ENCODE measurements around the gene PIAS4. TPM values are rescaled to one million over a fixed set of nuclear protein-coding genes. Genes with fewer than 3 reads are reported as not detected.

The PIAS4 gene
- total RNA-seq, 1 donor from 2014 or later: 26.0 TPM

DNA sequence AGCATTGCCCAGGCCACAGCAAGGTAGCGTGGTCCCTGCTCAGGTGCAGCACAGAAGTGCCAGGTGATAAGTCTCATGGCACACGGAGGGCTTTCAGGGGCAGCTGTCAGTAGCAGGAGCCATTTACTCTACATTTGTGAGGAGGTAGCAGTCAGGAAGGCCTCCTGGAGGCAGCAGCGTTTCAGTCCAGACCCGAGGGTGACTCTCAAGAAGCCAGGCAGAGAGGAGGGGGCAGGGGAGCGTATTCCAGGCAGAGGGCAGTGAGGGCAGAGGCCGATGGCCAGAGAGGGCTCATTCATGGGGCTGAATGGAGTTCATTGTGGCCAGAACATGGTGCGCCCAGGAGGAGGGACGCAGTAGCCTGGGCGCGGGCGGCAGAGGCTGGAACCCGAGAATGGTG, 8.9 kb downstream of the PIAS4 start:
- H3K9me3 ChIP-seq (ENCODE audit: insufficient read depth, low read depth, low read length): no peaks in the 10 kb centered on the region
- peaks cover 1% of the 10 kb centered on the region for H3K36me3 Mint-ChIP-seq (ENCODE audit: low read depth, unreplicated experiment)
- H3K4me2 ChIP-seq (ENCODE audit: low read length): no peak overlapping the region
- no peak overlapping the region for H2AFZ ChIP-seq (ENCODE audit: low read depth, low read length)
- H3K9me3 Mint-ChIP-seq (ENCODE audit: unreplicated experiment): no peaks in the 10 kb centered on the region
- no peaks in the 10 kb centered on the region for H3K4me1 ChIP-seq (ENCODE audit: insufficient read depth, low read length)
- TF ChIP-seq, protein P1, sequence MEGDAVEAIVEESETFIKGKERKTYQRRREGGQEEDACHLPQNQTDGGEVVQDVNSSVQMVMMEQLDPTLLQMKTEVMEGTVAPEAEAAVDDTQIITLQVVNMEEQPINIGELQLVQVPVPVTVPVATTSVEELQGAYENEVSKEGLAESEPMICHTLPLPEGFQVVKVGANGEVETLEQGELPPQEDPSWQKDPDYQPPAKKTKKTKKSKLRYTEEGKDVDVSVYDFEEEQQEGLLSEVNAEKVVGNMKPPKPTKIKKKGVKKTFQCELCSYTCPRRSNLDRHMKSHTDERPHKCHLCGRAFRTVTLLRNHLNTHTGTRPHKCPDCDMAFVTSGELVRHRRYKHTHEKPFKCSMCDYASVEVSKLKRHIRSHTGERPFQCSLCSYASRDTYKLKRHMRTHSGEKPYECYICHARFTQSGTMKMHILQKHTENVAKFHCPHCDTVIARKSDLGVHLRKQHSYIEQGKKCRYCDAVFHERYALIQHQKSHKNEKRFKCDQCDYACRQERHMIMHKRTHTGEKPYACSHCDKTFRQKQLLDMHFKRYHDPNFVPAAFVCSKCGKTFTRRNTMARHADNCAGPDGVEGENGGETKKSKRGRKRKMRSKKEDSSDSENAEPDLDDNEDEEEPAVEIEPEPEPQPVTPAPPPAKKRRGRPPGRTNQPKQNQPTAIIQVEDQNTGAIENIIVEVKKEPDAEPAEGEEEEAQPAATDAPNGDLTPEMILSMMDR (IDR thresholded peaks at IDR 0.05; ENCODE audit: insufficient read depth, low read depth, low read length): no peak
- TF ChIP-seq EZH2 (IDR thresholded peaks at IDR 0.05; ENCODE audit: insufficient read depth, low read length): no peak
- peak overlapping the region; percentile 34 for H3K27ac Mint-ChIP-seq (ENCODE audit: unreplicated experiment)
- H3K27me3 ChIP-seq (ENCODE audit: insufficient read depth, low read length): no peaks in the 10 kb centered on the region
- no peak overlapping the region for H3K4me3 ChIP-seq (ENCODE audit: insufficient read depth, low read depth, low read length)
- no peaks in the 10 kb centered on the region for H3K36me3 ChIP-seq (ENCODE audit: insufficient read depth, low read length)
- peaks cover 85% of the 10 kb centered on the region for H4K20me1 ChIP-seq (ENCODE audit: insufficient read depth, low read length)
- no peaks in the 10 kb centered on the region for H3K27me3 Mint-ChIP-seq (ENCODE audit: low read depth, unreplicated experiment)
- no peak overlapping the region for H3K4me3 Mint-ChIP-seq (ENCODE audit: unreplicated experiment)
- no peak overlapping the region for H3K9ac ChIP-seq (ENCODE audit: low read length)
- no peaks in the 10 kb centered on the region for H3K4me1 Mint-ChIP-seq (ENCODE audit: low read depth, unreplicated experiment)
- peaks cover 85% of the 10 kb centered on the region for H3K79me2 ChIP-seq (ENCODE audit: insufficient read depth, low read length)
- FAIRE-seq (no peak), DNase-seq (ENCODE audit: low read depth) (no peak)
- H3K27ac ChIP-seq (ENCODE audit: low read depth, low read length): no peak overlapping the region

DNA sequence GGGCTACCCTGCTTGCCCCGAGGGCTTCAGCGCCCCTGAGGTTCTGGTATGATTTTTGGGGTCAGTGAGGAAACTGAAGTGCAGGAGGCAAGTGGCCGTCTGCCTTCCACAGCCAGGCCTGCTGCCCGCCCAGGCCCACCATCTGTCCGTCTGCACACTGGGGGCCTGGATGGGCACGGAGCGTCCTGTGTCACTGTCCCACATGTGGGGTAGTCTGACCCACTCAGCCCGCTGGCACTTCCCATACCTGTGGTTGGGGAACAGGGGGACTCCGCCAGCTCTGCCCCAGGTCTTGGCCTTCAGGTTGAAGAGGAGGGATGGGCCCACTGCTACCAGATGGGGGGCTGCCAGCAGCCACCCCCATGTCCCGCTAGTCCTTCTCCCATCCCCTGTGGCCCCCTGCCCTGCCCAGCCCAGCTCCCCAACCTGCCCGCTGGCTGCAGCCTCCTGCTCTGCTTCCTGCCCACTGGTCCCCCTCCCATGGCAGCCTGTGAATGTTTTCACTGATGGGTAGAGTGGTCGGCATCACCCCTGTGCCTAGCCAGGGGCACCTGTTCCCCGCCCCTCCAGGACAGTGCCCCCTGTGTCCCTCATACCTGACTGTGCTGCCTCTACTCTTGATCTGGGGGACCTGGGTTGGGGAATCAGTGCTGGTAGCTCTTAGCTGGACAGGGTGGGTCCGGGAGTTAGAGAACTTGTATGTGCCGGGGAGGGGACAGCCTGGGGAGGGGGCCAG, 9.5 kb downstream of the PIAS4 start:
- Mint-ChIP-seq H3K27ac (ENCODE audit: unreplicated experiment) (no peak overlapping the region), H3K27me3 (ENCODE audit: low read depth, unreplicated experiment) (no peaks in the 10 kb centered on the region), H3K9me3 (ENCODE audit: unreplicated experiment) (no peaks in the 10 kb centered on the region), H3K36me3 (ENCODE audit: low read depth, unreplicated experiment) (peaks cover 4% of the 10 kb centered on the region), H3K4me3 (ENCODE audit: unreplicated experiment) (no peak overlapping the region), H3K4me1 (ENCODE audit: low read depth, unreplicated experiment) (no peaks in the 10 kb centered on the region)
- Histone ChIP-seq H3K79me2 (ENCODE audit: insufficient read depth, low read length) (peaks cover 86% of the 10 kb centered on the region), H3K36me3 (ENCODE audit: insufficient read depth, low read length) (no peaks in the 10 kb centered on the region), H3K27me3 (ENCODE audit: insufficient read depth, low read length) (no peaks in the 10 kb centered on the region), H3K27ac (ENCODE audit: low read depth, low read length) (no peak overlapping the region), H3K4me3 (ENCODE audit: insufficient read depth, low read depth, low read length) (no peak overlapping the region), H3K4me1 (ENCODE audit: insufficient read depth, low read length) (no peaks in the 10 kb centered on the region), H2AFZ (ENCODE audit: low read depth, low read length) (no peak overlapping the region), H3K4me2 (ENCODE audit: low read length) (no peak overlapping the region), H3K9me3 (ENCODE audit: insufficient read depth, low read depth, low read length) (no peaks in the 10 kb centered on the region), H3K9ac (ENCODE audit: low read length) (no peak overlapping the region), H4K20me1 (ENCODE audit: insufficient read depth, low read length) (peaks cover 87% of the 10 kb centered on the region)
- DNase-seq (ENCODE audit: low read depth) (no peak), FAIRE-seq (no peak)
- TF ChIP-seq, protein P1 (IDR thresholded peaks at IDR 0.05; ENCODE audit: insufficient read depth, low read depth, low read length): no peak
- no peak for TF ChIP-seq EZH2 (IDR thresholded peaks at IDR 0.05; ENCODE audit: insufficient read depth, low read length)

DNA sequence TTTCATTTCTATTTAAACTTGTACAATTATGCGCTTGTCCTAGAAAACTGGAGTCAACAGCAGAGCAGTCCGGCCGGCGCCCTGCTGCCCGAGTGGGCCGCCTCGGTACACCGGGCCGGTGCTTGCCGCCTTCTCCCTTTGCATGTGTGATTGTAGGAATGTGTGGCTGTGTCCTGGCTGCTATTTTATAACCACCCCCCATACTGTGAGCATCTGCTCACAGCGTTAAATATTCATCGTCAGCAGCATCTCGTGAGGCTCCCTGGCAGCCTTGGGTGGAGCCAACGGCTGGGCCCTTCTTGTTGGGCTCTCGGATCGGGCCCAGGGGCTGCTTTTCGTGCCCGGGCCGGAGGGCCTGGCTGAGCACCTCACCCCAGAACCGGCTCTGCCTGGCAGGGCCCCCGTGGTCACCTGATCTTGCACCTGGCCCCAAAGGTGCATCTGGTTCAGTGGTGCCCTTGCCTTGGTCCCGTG, 10.6 kb downstream of the PIAS4 start:
- H3K27me3 Mint-ChIP-seq (ENCODE audit: low read depth, unreplicated experiment): no peaks in the 10 kb centered on the region
- H3K9me3 ChIP-seq (ENCODE audit: insufficient read depth, low read depth, low read length): no peaks in the 10 kb centered on the region
- no peak for TF ChIP-seq EZH2 (IDR thresholded peaks at IDR 0.05; ENCODE audit: insufficient read depth, low read length)
- TF ChIP-seq, protein P1 (IDR thresholded peaks at IDR 0.05; ENCODE audit: insufficient read depth, low read depth, low read length): no peak
- H3K79me2 ChIP-seq (ENCODE audit: insufficient read depth, low read length): peaks cover 81% of the 10 kb centered on the region
- H3K27me3 ChIP-seq (ENCODE audit: insufficient read depth, low read length): no peaks in the 10 kb centered on the region
- DNase-seq (ENCODE audit: low read depth) (no peak), FAIRE-seq (no peak)
- no peaks in the 10 kb centered on the region for H3K4me1 ChIP-seq (ENCODE audit: insufficient read depth, low read length)
- H3K4me3 Mint-ChIP-seq (ENCODE audit: unreplicated experiment): no peak overlapping the region
- no peaks in the 10 kb centered on the region for H3K4me1 Mint-ChIP-seq (ENCODE audit: low read depth, unreplicated experiment)
- H3K36me3 Mint-ChIP-seq (ENCODE audit: low read depth, unreplicated experiment): peaks cover 4% of the 10 kb centered on the region
- H2AFZ ChIP-seq (ENCODE audit: low read depth, low read length): no peak overlapping the region
- no peak overlapping the region for H3K4me3 ChIP-seq (ENCODE audit: insufficient read depth, low read depth, low read length)
- no peak overlapping the region for H3K27ac ChIP-seq (ENCODE audit: low read depth, low read length)
- H4K20me1 ChIP-seq (ENCODE audit: insufficient read depth, low read length): peaks cover 82% of the 10 kb centered on the region
- no peaks in the 10 kb centered on the region for H3K36me3 ChIP-seq (ENCODE audit: insufficient read depth, low read length)
- H3K4me2 ChIP-seq (ENCODE audit: low read length): no peak overlapping the region
- no peak overlapping the region for H3K27ac Mint-ChIP-seq (ENCODE audit: unreplicated experiment)
- H3K9me3 Mint-ChIP-seq (ENCODE audit: unreplicated experiment): no peaks in the 10 kb centered on the region
- H3K9ac ChIP-seq (ENCODE audit: low read length): no peak overlapping the region

Measured in astrocyte (in vitro differentiated cells and primary cell).